Common myeloid progenitor, CD34-positive (primary cell): ENCODE data around the gene LMF1.

Experiments used
- CTCF ChIA-PET: fragments of 350-600 bp; sonication (Branson Sonifier 250); formaldehyde crosslinking; loops from one replicate; lab custom pipeline; 2021; ENCODE audit warnings: antibody characterized with exemption; lab: Charles Lee
- POLR2A ChIA-PET: fragments of 350-600 bp; sonication (Branson Sonifier 250); formaldehyde crosslinking; loops from one replicate; lab custom pipeline; 2021; ENCODE audit warnings: antibody characterized with exemption; lab: Charles Lee
- DNase-seq, 3 donors: peaks; one replicate each; pipeline versions ENCODE4 v3.0.0 to v3.0.0-alpha.2; 2013
- H3K27ac ChIP-seq, 2 experiments: 1 replicate in 1 of 2; 2 replicates in 1 of 2; pipeline ENCODE4 v1.7.0; 2013; ENCODE audit warnings: inconsistent platforms in 2 of 2, low read length in 2 of 2, mild to moderate bottlenecking in 2 of 2, low read depth in 1 of 2, moderate library complexity in 1 of 2; ENCODE audit not compliant: severe bottlenecking in 2 of 2, insufficient read depth in 1 of 2, poor library complexity in 1 of 2
- H3K27me3 ChIP-seq, 5 experiments: replicated peaks in 2 of 5; 1 replicate in 3 of 5; 2 replicates in 2 of 5; pipeline versions ENCODE4 v1.6.1 to v1.7.0; 2013; ENCODE audit warnings: low read length in 4 of 5, mild to moderate bottlenecking in 2 of 5, moderate library complexity in 2 of 5, inconsistent platforms in 1 of 5; ENCODE audit not compliant: insufficient read depth in 5 of 5, control insufficient read depth in 4 of 5
- H3K36me3 ChIP-seq, 4 experiments: 1 replicate in 2 of 4; 2 replicates in 2 of 4; pipeline versions ENCODE4 v1.6.1 to v1.7.0; 2013; ENCODE audit warnings: low read length in 3 of 4, control low read depth in 1 of 4, mild to moderate bottlenecking in 1 of 4; ENCODE audit not compliant: control insufficient read depth in 4 of 4, insufficient read depth in 4 of 4
- H3K4me1 ChIP-seq, 4 experiments: 1 replicate in 3 of 4; 2 replicates in 1 of 4; pipeline versions ENCODE4 v1.6.1 to v1.7.1; 2013; ENCODE audit warnings: low read length in 3 of 4, mild to moderate bottlenecking in 3 of 4, control low read depth in 1 of 4, inconsistent platforms in 1 of 4, moderate library complexity in 1 of 4; ENCODE audit not compliant: control insufficient read depth in 4 of 4, insufficient read depth in 4 of 4; ENCODE audit errors: control extremely low read depth in 1 of 4
- H3K4me3 ChIP-seq, 7 experiments: 1 replicate in 4 of 7; 2 replicates in 3 of 7; pipeline versions ENCODE4 v1.5.1 to v1.7.0; 2013; ENCODE audit warnings: mild to moderate bottlenecking in 7 of 7, low read length in 6 of 7, moderate library complexity in 6 of 7, inconsistent platforms in 2 of 7, low read depth in 2 of 7, control low read depth in 1 of 7; ENCODE audit not compliant: insufficient read depth in 4 of 7, control insufficient read depth in 1 of 7; ENCODE audit errors: extremely low read depth in 1 of 7
- H3K9me3 ChIP-seq, 5 experiments: 1 replicate in 4 of 5; 2 replicates in 1 of 5; pipeline versions ENCODE4 v1.6.1 to v1.7.1; 2013; ENCODE audit warnings: low read length in 4 of 5, mild to moderate bottlenecking in 2 of 5, inconsistent platforms in 1 of 5, low read depth in 1 of 5, moderate library complexity in 1 of 5; ENCODE audit not compliant: control insufficient read depth in 4 of 5, insufficient read depth in 2 of 5; ENCODE audit errors: control extremely low read depth in 1 of 5
- WGBS: methylation state at CpG from one replicate; pipeline ENCODE4 v1.1.5; 2013; ENCODE audit not compliant: insufficient coverage; 5-methylcytosine and 5-hydroxymethylcytosine counted together

LMF1 gene

GRCh38 chr16:931171-931570 lies 39.6 kb downstream of the LMF1 start:
- H3K27me3 ChIP-seq: no peaks in the 10 kb centered on the region
- 97% methylated on average over 20 of the region's 21 CpGs for WGBS
- no peaks in the 10 kb centered on the region for H3K4me1 ChIP-seq
- peaks cover 3 to 48% (median 7%) of the 10 kb centered on the region in 4 experiments for H3K36me3 ChIP-seq
- ChIA-PET CTCF (no interaction called here), POLR2A (no interaction called here)
- DNase-seq: no peak
- H3K4me3 ChIP-seq: no peak overlapping the region
- H3K9me3 ChIP-seq: peaks cover 0 to 21% (median 13%) of the 10 kb centered on the region in 5 experiments
- no peak overlapping the region for H3K27ac ChIP-seq

- Histone ChIP-seq H3K27ac (no peak overlapping the region), H3K4me1 (no peaks in the 10 kb centered on the region), H3K27me3 (no peaks in the 10 kb centered on the region), H3K36me3 (peaks cover 3 to 53% (median 7%) of the 10 kb centered on the region in 4 experiments), H3K4me3 (no peak overlapping the region), H3K9me3 (peaks cover 0 to 26% (median 13%) of the 10 kb centered on the region in 5 experiments)
- POLR2A ChIA-PET: no interaction called here
- WGBS: 97% methylated on average over 16 of the region's 17 CpGs
- DNase-seq: no peak
- CTCF ChIA-PET: no interaction called here
These were observed 40.3 kb downstream of the LMF1 start for GRCh38 chr16:930511-930910.

- CTCF ChIA-PET: no interaction called here
- POLR2A ChIA-PET: no interaction called here
- no peaks in the 10 kb centered on the region for H3K4me1 ChIP-seq
- H3K27ac ChIP-seq: no peak overlapping the region
- H3K36me3 ChIP-seq: peaks cover 3 to 56% (median 8%) of the 10 kb centered on the region in 4 experiments
- no peak overlapping the region for H3K4me3 ChIP-seq
- DNase-seq: no peak
- H3K9me3 ChIP-seq: peaks cover 0 to 26% (median 16%) of the 10 kb centered on the region in 5 experiments
- H3K27me3 ChIP-seq: no peaks in the 10 kb centered on the region
- over 99% methylated on average over 20 of the region's 20 CpGs for WGBS
These were observed 40.7 kb downstream of the LMF1 start for GRCh38 chr16:930076-930475.

- peaks cover 0 to 31% (median 23%) of the 10 kb centered on the region in 5 experiments for H3K9me3 ChIP-seq
- H3K27ac ChIP-seq: no peak overlapping the region
- WGBS: 95% methylated on average over 41 of the region's 45 CpGs
- ChIA-PET CTCF (no interaction called here), POLR2A (no interaction called here)
- H3K36me3 ChIP-seq: peaks cover 3 to 62% (median 10%) of the 10 kb centered on the region in 4 experiments
- DNase-seq: no peak
- H3K27me3 ChIP-seq: no peaks in the 10 kb centered on the region
- H3K4me1 ChIP-seq: no peaks in the 10 kb centered on the region
- no peak overlapping the region for H3K4me3 ChIP-seq
These were observed 41.3 kb downstream of the LMF1 start for GRCh38 chr16:929227-930073.

GRCh38 chr16:928526-928925 lies 42.3 kb downstream of the LMF1 start:
- WGBS: 100% methylated on average over 2 of the region's 11 CpGs
- H3K9me3 ChIP-seq: peaks cover 0 to 38% (median 24%) of the 10 kb centered on the region in 5 experiments
- peaks cover 3 to 65% (median 8%) of the 10 kb centered on the region in 4 experiments for H3K36me3 ChIP-seq
- ChIA-PET POLR2A (no interaction called here), CTCF (no interaction called here)
- no peaks in the 10 kb centered on the region for H3K27me3 ChIP-seq
- no peak overlapping the region for H3K4me3 ChIP-seq
- no peaks in the 10 kb centered on the region for H3K4me1 ChIP-seq
- no peak for DNase-seq
- no peak overlapping the region for H3K27ac ChIP-seq

GRCh38 chr16:927931-928330 lies 42.9 kb downstream of the LMF1 start:
- H3K4me3 ChIP-seq: no peak overlapping the region
- ChIA-PET POLR2A (no interaction called here), CTCF (no interaction called here)
- no peak for DNase-seq
- H3K4me1 ChIP-seq: no peaks in the 10 kb centered on the region
- no peak overlapping the region for H3K27ac ChIP-seq
- peaks cover 0 to 44% (median 24%) of the 10 kb centered on the region in 5 experiments for H3K9me3 ChIP-seq
- no peaks in the 10 kb centered on the region for H3K27me3 ChIP-seq
- 97% methylated on average over 18 of the region's 18 CpGs for WGBS
- peaks cover 3 to 68% (median 6%) of the 10 kb centered on the region in 4 experiments for H3K36me3 ChIP-seq

GRCh38 chr16:927406-927805 lies 43.4 kb downstream of the LMF1 start:
- Histone ChIP-seq H3K4me3 (no peak overlapping the region), H3K36me3 (peaks cover 3 to 70% (median 7%) of the 10 kb centered on the region in 4 experiments), H3K9me3 (peaks cover 0 to 45% (median 24%) of the 10 kb centered on the region in 5 experiments), H3K27me3 (no peaks in the 10 kb centered on the region), H3K4me1 (no peaks in the 10 kb centered on the region), H3K27ac (no peak overlapping the region)
- ChIA-PET POLR2A (no interaction called here), CTCF (no interaction called here)
- DNase-seq: no peak
- 97% methylated on average over 13 of the region's 15 CpGs for WGBS
